Measurements from ENCODE around the gene TMED6. TPM values are rescaled to one million over a fixed set of nuclear protein-coding genes. Genes with fewer than 3 reads are reported as not detected.

The TMED6 gene
- total RNA-seq, 1 experiment from 2014 or later = 0.91 TPM

DNA sequence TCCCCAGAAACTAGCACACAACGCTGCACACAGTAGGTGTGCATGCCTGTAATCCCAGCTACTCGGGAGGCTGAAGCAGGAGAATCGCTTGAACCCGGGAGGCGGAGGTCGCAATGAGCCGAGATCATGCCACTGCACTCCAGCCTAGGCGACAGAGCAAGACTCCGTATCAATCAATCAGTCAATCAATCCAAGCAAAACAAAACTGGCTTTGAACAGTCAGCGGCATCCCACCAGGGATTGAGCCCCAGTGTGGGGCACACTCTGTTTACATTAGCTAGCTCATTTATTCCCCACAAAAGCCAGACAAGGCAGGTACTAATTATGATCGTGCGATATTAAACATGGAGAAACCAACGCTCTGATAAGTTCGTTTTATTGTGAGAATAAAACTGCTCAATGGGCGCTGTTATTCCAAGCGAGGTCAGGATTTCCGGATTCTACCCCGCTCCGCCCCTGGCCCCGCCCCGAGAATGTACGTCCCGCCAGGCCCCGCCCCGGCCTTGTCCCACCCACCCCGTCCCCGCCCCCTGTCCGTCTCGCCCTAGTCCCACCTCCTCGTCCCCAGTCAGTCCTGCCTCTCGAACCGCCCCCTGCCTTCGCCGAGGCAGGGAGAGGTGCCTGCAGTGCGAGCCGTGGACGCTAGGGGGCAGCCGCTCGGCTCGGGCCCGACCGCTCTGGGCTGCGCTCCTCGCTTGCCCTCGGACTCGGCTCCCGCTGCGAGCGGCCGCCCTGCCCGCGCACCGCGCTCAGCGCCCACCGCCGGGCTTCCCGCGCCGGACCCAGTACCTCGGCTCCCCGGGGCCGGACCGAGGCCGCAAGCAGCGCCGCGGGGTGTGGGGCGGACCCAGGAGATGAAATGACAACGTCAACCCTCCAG is 40.7 kb downstream of the TMED6 start, which contains the start of gene VPS4A:
VPS4A (plus strand) TSS at position 698 of the 880 bp plus-strand sequence; CDS start at position 860, 162 bp downstream.
- ChIA-PET RAD21 (ENCODE audit: low non-redundant PET in 1 of 2, low total read pairs in 2 of 2, uncharacterized antibody in 2 of 2, unreplicated experiment in 2 of 2) (no interaction called here), CTCF (no interaction called here), POLR2A (no interaction called here)
- H3K27ac ChIP-seq (ENCODE audit: low read depth, low read length) = peak within 1 kb of the TSS; percentile 85
- no peak within 1 kb of the TSS for H2AFZ ChIP-seq (ENCODE audit: low read depth, low read length, poor library complexity, severe bottlenecking)
- peak within 1 kb of the TSS; percentile 85 for H3K9ac ChIP-seq (ENCODE audit: low read length)
- H3K4me2 ChIP-seq (ENCODE audit: low read length) = peak within 1 kb of the TSS; percentile 96
- peaks cover 44% of the 10 kb centered on the region for H3K79me2 ChIP-seq (ENCODE audit: insufficient read depth, low read length)
- TSS peak; percentile 67 for BruUV-seq (replicated peaks)
- intact Hi-C loops (cut with micrococcal nuclease) = no loop called here
- H4K20me1 ChIP-seq (ENCODE audit: insufficient read depth) = no peaks in the 10 kb centered on the region
- H3K4me3 ChIP-seq (replicated peaks in 1 of 2; ENCODE audit: low read depth in 1 of 2, low read length in 2 of 2) = peak within 1 kb of the TSS; percentile 84 to 89
- H3K9me3 ChIP-seq (ENCODE audit: control insufficient read depth in 1 of 2, insufficient read depth in 1 of 2, low read depth in 1 of 2, low read length in 2 of 2) = no peaks in the 10 kb centered on the region
- no peak for TF ChIP-seq CEBPB (IDR thresholded peaks at IDR 0.05; ENCODE audit: low read depth)
- TF ChIP-seq CBX3 (IDR thresholded peaks at IDR 0.05; ENCODE audit: low read depth) = peak; percentile 85
- TF ChIP-seq JUND (IDR thresholded peaks at IDR 0.05) = no peak
- no peak; the same call in 1 of the 2 replicates for TF ChIP-seq SIN3A (IDR thresholded peaks at IDR 0.05; ENCODE audit: low read depth)
- peak; percentile 79 for TF ChIP-seq POLR2AphosphoS5 (IDR thresholded peaks at IDR 0.05; ENCODE audit: low read depth, low read length)
- TF ChIP-seq, protein P1, sequence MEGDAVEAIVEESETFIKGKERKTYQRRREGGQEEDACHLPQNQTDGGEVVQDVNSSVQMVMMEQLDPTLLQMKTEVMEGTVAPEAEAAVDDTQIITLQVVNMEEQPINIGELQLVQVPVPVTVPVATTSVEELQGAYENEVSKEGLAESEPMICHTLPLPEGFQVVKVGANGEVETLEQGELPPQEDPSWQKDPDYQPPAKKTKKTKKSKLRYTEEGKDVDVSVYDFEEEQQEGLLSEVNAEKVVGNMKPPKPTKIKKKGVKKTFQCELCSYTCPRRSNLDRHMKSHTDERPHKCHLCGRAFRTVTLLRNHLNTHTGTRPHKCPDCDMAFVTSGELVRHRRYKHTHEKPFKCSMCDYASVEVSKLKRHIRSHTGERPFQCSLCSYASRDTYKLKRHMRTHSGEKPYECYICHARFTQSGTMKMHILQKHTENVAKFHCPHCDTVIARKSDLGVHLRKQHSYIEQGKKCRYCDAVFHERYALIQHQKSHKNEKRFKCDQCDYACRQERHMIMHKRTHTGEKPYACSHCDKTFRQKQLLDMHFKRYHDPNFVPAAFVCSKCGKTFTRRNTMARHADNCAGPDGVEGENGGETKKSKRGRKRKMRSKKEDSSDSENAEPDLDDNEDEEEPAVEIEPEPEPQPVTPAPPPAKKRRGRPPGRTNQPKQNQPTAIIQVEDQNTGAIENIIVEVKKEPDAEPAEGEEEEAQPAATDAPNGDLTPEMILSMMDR (IDR thresholded peaks at IDR 0.05 in 2 of 3, conservative IDR thresholded peaks at IDR 0.05 in 1 of 3; ENCODE audit: borderline replicate concordance in 1 of 3, insufficient read depth in 1 of 3, low read depth in 2 of 3, low read length in 2 of 3) = peak; percentile 58 to 87 (median 65)
- no peak; the same call in 1 of the 2 replicates for TF ChIP-seq ELF1 (IDR thresholded peaks at IDR 0.05; ENCODE audit: borderline replicate concordance, low read depth)
- peak; percentile 53 for TF ChIP-seq POLR2A (IDR thresholded peaks at IDR 0.05; ENCODE audit: borderline replicate concordance, extremely low read depth, insufficient read depth, insufficient read length)
- no peak for TF ChIP-seq TCF7L2 (IDR thresholded peaks at IDR 0.05; ENCODE audit: borderline replicate concordance, extremely low read depth, insufficient read depth, insufficient read length)
- no peak for TF ChIP-seq SP1 (IDR thresholded peaks at IDR 0.05; ENCODE audit: low read depth)
- TF ChIP-seq ZNF274 (IDR thresholded peaks at IDR 0.05; ENCODE audit: low read depth, low read length) = no peak
- TF ChIP-seq, protein P2, sequence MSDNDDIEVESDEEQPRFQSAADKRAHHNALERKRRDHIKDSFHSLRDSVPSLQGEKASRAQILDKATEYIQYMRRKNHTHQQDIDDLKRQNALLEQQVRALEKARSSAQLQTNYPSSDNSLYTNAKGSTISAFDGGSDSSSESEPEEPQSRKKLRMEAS (IDR thresholded peaks at IDR 0.05) = no peak
- TF ChIP-seq YY1 (IDR thresholded peaks at IDR 0.05; ENCODE audit: extremely low read depth, insufficient replicate concordance, low read depth, low read length) = peak; percentile 53
- TF ChIP-seq, protein P3, sequence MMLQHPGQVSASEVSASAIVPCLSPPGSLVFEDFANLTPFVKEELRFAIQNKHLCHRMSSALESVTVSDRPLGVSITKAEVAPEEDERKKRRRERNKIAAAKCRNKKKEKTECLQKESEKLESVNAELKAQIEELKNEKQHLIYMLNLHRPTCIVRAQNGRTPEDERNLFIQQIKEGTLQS (IDR thresholded peaks at IDR 0.05) = no peak
- no peak for TF ChIP-seq SRF (IDR thresholded peaks at IDR 0.05; ENCODE audit: low read depth)
- peak; percentile 63 for TF ChIP-seq RAD21 (IDR thresholded peaks at IDR 0.05; ENCODE audit: low read depth)
- no peak for TF ChIP-seq EZH2phosphoT487 (IDR thresholded peaks at IDR 0.05; ENCODE audit: borderline replicate concordance)
- no peak for TF ChIP-seq FOSL1 (IDR thresholded peaks at IDR 0.05; ENCODE audit: low read depth)
- no peak for TF ChIP-seq ZFX (IDR thresholded peaks at IDR 0.05)
- no peak for TF ChIP-seq EZH2 (IDR thresholded peaks at IDR 0.05)
- TF ChIP-seq, protein P4, sequence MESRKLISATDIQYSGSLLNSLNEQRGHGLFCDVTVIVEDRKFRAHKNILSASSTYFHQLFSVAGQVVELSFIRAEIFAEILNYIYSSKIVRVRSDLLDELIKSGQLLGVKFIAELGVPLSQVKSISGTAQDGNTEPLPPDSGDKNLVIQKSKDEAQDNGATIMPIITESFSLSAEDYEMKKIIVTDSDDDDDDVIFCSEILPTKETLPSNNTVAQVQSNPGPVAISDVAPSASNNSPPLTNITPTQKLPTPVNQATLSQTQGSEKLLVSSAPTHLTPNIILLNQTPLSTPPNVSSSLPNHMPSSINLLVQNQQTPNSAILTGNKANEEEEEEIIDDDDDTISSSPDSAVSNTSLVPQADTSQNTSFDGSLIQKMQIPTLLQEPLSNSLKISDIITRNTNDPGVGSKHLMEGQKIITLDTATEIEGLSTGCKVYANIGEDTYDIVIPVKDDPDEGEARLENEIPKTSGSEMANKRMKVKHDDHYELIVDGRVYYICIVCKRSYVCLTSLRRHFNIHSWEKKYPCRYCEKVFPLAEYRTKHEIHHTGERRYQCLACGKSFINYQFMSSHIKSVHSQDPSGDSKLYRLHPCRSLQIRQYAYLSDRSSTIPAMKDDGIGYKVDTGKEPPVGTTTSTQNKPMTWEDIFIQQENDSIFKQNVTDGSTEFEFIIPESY (IDR thresholded peaks at IDR 0.05; ENCODE audit: extremely low read depth, insufficient replicate concordance, low read length) = peak; percentile 9
- peaks cover 11 to 14% of the 10 kb centered on the region in 2 experiments; a peak in 3 of 4 replicates for H3K36me3 ChIP-seq (ENCODE audit: control insufficient read depth in 1 of 2, insufficient read depth in 2 of 2, low read length in 2 of 2)
- no peaks in the 10 kb centered on the region for H3K27me3 ChIP-seq (ENCODE audit: insufficient read depth, low read length)
- H3K4me1 ChIP-seq (ENCODE audit: control insufficient read depth in 1 of 2, insufficient read depth in 2 of 2, low read length in 2 of 2) = peaks cover 6 to 14% of the 10 kb centered on the region in 2 experiments
- DNase-seq (ENCODE audit: low read depth, low spot score) (peak; percentile 89), ATAC-seq (peak; percentile 96)
- no peaks in the 10 kb centered on the region for H3K9me2 ChIP-seq (ENCODE audit: insufficient read depth)
